Measurements from ENCODE around the gene OTOF.

The OTOF gene

DNA sequence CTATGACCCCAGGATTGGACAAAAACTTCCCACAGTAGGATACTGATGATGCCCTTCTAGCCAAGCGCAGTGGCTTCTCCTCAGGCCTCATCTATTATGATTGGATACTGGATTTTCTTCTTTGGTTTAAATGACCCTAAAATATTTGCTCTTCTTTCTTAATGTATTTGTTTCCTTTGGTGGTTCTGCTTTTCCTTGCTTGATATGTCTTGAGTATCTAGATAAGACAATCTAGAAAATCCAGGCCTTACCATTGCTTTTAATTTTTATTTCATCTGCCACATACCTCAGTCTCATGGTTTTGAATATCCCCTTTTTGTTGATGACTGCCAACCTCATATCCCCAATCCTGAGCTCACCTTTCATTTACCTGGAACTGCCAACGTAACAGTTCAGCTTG, 35.6 kb downstream of the OTOF start:
- H3K4me3 ChIP-seq (ENCODE audit: low read length): no peak overlapping the region
- H3K9ac ChIP-seq (ENCODE audit: low read depth, low read length): no peak overlapping the region
- no peaks in the 10 kb centered on the region for H3K36me3 ChIP-seq (ENCODE audit: insufficient read depth, low read length)
- H3K4me1 ChIP-seq (ENCODE audit: insufficient read depth, low read length): no peaks in the 10 kb centered on the region
- H3K9me3 ChIP-seq (ENCODE audit: insufficient read depth, low read depth, low read length): no peaks in the 10 kb centered on the region
- no peaks in the 10 kb centered on the region for H3K27me3 ChIP-seq (ENCODE audit: insufficient read depth, low read length)
- no peak overlapping the region for H3K27ac ChIP-seq (ENCODE audit: low read depth, low read length)
- WGBS: 86% methylated on average over 1 of the region's 2 CpGs

DNA sequence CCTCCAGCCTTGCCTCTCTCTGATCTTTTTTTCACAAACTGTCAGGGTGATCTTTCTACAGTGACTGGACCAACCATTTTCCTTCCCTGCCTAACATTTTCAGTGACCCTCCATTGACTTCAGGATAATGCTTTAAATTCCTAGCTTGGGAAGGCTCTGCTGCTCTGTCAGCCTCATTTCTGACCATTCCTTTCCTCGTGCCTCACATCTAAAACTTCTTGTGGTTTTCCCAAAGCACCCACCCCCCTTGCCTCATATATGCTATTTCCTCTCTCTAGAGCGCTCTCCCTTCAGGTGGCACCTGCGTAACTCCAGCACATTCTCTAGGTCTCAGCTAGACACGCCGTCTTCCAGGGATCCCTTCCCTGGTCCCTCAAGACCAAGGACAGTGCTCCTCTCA, 39.0 kb downstream of the OTOF start:
- H3K4me1 ChIP-seq (ENCODE audit: insufficient read depth, low read length): no peaks in the 10 kb centered on the region
- WGBS: 86% methylated on average over 5 of the region's 5 CpGs
- no peaks in the 10 kb centered on the region for H3K27me3 ChIP-seq (ENCODE audit: insufficient read depth, low read length)
- H3K9ac ChIP-seq (ENCODE audit: low read depth, low read length): no peak overlapping the region
- H3K27ac ChIP-seq (ENCODE audit: low read depth, low read length): no peak overlapping the region
- no peaks in the 10 kb centered on the region for H3K9me3 ChIP-seq (ENCODE audit: insufficient read depth, low read depth, low read length)
- H3K36me3 ChIP-seq (ENCODE audit: insufficient read depth, low read length): no peaks in the 10 kb centered on the region
- H3K4me3 ChIP-seq (ENCODE audit: low read length): no peak overlapping the region

DNA sequence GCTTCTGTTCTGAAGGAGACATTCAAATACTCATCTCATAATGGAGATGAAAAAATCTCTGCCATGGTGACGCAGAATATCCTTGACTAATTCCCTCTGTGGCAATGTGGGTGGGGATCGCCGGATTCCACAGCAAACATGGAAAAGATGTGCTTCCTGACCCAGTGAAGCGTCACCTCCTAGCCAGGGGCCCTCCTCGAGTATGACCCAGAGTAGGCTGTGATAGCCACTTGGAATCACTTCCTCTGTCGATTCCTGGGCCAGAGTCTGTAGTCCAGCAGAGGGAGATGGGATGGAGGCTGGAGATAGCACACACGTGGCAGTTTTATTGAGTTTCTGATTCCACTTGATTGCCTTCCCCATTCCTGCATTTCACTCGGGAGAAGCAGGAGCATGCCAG, 39.4 kb downstream of the OTOF start:
- H3K27me3 ChIP-seq (ENCODE audit: insufficient read depth, low read length): no peaks in the 10 kb centered on the region
- H3K36me3 ChIP-seq (ENCODE audit: insufficient read depth, low read length): no peaks in the 10 kb centered on the region
- 82% methylated on average over 8 of the region's 8 CpGs for WGBS
- no peaks in the 10 kb centered on the region for H3K9me3 ChIP-seq (ENCODE audit: insufficient read depth, low read depth, low read length)
- H3K4me1 ChIP-seq (ENCODE audit: insufficient read depth, low read length): no peaks in the 10 kb centered on the region
- no peak overlapping the region for H3K9ac ChIP-seq (ENCODE audit: low read depth, low read length)
- H3K4me3 ChIP-seq (ENCODE audit: low read length): no peak overlapping the region
- H3K27ac ChIP-seq (ENCODE audit: low read depth, low read length): no peak overlapping the region

DNA sequence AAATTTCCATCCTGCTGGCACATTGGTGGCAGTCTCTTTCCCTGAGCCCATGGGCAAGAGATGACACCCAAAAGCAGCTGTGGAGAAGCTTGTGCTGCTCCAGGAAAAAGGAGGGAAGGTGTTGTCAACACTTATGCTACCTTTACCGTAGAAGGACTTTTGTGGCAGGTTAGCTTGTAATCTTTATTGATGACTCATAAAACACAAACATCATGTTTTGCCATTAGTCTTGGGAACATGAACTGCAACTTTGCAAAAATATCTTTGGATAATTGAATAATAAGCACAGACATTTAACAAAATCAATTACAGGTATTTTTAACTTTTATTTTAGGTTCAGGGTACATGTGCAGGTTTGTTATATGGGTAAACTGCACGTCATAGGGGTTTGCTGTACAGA, 42.8 kb downstream of the OTOF start:
- Histone ChIP-seq H3K4me3 (ENCODE audit: low read length) (no peak overlapping the region), H3K36me3 (ENCODE audit: insufficient read depth, low read length) (no peaks in the 10 kb centered on the region), H3K9me3 (ENCODE audit: insufficient read depth, low read depth, low read length) (no peaks in the 10 kb centered on the region), H3K9ac (ENCODE audit: low read depth, low read length) (no peak overlapping the region), H3K27me3 (ENCODE audit: insufficient read depth, low read length) (no peaks in the 10 kb centered on the region), H3K27ac (ENCODE audit: low read depth, low read length) (no peak overlapping the region), H3K4me1 (ENCODE audit: insufficient read depth, low read length) (no peaks in the 10 kb centered on the region)
- WGBS: 94% methylated on average over 2 of the region's 2 CpGs

DNA sequence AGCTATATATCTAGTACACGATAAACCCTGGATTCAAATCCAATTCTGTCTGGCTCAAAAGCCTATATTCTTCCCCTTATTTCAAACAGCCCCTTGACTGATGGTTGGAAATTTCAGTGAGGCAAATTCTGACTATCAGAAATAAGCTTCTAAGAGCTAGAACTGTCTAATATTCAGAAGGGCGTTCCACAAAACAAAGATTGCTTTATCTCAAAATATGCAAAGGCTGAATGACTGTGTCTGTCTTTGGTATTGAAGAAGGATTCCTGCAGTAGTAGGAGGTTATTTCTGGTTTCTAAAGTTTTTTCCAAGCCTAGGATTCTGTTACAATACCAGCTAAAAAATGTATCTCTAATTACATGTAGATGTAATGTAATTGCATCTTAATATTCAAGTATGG, 45.1 kb downstream of the OTOF start:
- Histone ChIP-seq H3K4me1 (ENCODE audit: insufficient read depth, low read length) (no peaks in the 10 kb centered on the region), H3K9ac (ENCODE audit: low read depth, low read length) (no peak overlapping the region), H3K36me3 (ENCODE audit: insufficient read depth, low read length) (no peaks in the 10 kb centered on the region), H3K4me3 (ENCODE audit: low read length) (no peak overlapping the region), H3K27ac (ENCODE audit: low read depth, low read length) (no peak overlapping the region), H3K9me3 (ENCODE audit: insufficient read depth, low read depth, low read length) (no peaks in the 10 kb centered on the region), H3K27me3 (ENCODE audit: insufficient read depth, low read length) (no peaks in the 10 kb centered on the region)
- 44% methylated on average over 2 of the region's 2 CpGs for WGBS

DNA sequence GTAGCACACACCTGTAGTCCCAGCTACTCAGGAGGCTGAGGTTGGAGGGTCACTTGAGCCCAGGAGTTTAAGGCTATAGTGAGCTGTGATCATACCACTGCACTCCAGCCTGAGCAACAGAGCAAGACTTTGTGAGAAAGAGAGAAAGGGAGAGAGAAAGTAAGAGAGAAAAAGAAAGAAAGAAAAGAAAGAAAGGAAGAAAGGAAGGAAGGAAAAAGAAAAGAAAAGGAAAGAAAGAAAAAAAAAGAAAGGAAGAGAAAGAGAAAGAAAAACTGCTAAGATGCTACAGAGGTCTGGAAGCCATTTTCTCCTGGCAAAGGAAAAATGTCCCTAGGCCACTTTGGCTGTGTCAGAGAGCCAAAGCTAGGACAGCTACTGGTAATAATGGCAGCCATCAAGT, 45.6 kb downstream of the OTOF start:
- H3K36me3 ChIP-seq (ENCODE audit: insufficient read depth, low read length): no peaks in the 10 kb centered on the region
- H3K27me3 ChIP-seq (ENCODE audit: insufficient read depth, low read length): no peaks in the 10 kb centered on the region
- no peak overlapping the region for H3K27ac ChIP-seq (ENCODE audit: low read depth, low read length)
- no peaks in the 10 kb centered on the region for H3K9me3 ChIP-seq (ENCODE audit: insufficient read depth, low read depth, low read length)
- H3K9ac ChIP-seq (ENCODE audit: low read depth, low read length): no peak overlapping the region
- no peaks in the 10 kb centered on the region for H3K4me1 ChIP-seq (ENCODE audit: insufficient read depth, low read length)
- no peak overlapping the region for H3K4me3 ChIP-seq (ENCODE audit: low read length)

DNA sequence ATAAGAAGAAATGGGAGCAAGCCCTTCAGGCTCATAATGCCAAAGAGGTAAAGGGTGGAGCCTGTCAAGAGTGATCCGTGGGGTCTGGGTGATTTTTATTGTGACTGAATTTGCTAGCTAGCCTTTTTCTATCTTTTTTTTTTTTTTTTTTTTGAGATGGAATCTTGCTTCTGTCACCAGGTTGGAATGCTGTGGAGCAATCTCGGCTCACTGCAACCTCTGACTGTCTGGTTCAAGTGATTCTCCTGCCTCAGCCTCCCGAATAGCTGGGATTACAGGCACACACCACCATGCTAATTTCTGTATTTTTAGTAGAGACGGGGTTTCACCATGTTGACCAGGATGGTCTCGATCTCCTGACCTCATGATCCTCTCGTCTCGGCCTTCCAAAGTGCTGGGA, 47.1 kb downstream of the OTOF start:
- no peaks in the 10 kb centered on the region for H3K36me3 ChIP-seq (ENCODE audit: insufficient read depth, low read length)
- H3K4me1 ChIP-seq (ENCODE audit: insufficient read depth, low read length): no peaks in the 10 kb centered on the region
- no peaks in the 10 kb centered on the region for H3K27me3 ChIP-seq (ENCODE audit: insufficient read depth, low read length)
- H3K9me3 ChIP-seq (ENCODE audit: insufficient read depth, low read depth, low read length): no peaks in the 10 kb centered on the region
- no peak overlapping the region for H3K4me3 ChIP-seq (ENCODE audit: low read length)
- 92% methylated on average over 7 of the region's 7 CpGs for WGBS
- H3K27ac ChIP-seq (ENCODE audit: low read depth, low read length): no peak overlapping the region
- no peak overlapping the region for H3K9ac ChIP-seq (ENCODE audit: low read depth, low read length)

DNA sequence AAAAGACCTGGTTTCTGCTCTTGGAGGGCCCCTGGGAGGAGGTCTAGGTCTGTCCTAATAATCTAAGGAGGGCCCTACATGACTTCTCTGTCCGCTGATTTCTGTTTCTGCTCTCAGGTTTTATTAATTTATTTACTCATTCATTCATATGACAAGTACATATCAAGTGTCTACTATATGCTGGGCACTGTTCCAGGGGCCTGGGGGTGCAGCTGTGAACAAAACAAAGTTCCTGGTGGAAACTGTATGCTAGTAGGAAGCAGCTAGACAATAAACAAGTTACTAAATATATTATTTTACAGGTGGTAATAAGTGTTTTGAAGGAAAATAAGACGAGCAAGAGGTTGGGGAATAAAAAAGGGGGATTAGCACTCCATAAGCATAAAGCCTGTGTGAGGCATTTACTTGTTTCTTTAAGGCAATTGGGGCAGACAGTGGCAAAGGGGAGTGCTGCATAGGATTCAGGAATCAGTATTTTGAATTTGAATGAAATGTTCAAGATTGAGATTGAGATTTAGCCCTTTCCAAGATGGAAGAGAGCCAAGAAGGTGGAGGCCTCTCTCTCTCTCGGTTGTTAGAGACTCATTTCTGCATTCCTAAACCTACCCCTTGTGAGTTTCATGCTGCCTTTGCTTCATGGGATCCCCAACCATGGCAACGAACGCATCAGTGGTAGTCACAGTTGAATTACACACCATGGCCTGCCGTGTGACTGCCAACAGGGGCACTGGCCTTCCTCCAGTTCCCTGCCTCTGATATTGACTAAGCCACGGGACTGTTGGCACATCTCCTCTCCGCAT, 47.9 kb downstream of the OTOF start:
- no peaks in the 10 kb centered on the region for H3K27me3 ChIP-seq (ENCODE audit: insufficient read depth, low read length)
- no peak overlapping the region for H3K27ac ChIP-seq (ENCODE audit: low read depth, low read length)
- H3K4me1 ChIP-seq (ENCODE audit: insufficient read depth, low read length): no peaks in the 10 kb centered on the region
- H3K9ac ChIP-seq (ENCODE audit: low read depth, low read length): no peak overlapping the region
- 87% methylated on average over 8 of the region's 8 CpGs for WGBS
- no peaks in the 10 kb centered on the region for H3K36me3 ChIP-seq (ENCODE audit: insufficient read depth, low read length)
- H3K4me3 ChIP-seq (ENCODE audit: low read length): no peak overlapping the region
- H3K9me3 ChIP-seq (ENCODE audit: insufficient read depth, low read depth, low read length): no peaks in the 10 kb centered on the region

DNA sequence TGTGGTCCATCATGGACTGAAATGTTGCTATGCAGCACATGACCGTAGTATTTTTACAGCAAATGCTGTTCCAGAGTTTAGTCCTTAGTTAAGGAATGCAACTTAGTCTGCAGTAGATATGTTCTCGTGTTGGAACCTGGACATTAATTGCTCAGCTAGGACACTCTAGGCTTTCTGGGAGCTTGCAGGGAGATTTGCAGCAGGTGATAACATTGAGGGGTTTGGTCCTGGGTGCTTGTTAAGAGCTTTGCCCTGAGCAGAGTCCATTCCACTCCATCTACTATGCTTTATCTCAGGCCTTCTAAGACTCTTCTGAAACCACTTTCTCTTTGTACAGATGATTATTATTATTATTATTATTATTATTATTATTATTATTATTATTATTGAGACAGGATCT, 49.1 kb downstream of the OTOF start:
- H3K9me3 ChIP-seq (ENCODE audit: insufficient read depth, low read depth, low read length): no peaks in the 10 kb centered on the region
- WGBS: 92% methylated on average over 2 of the region's 2 CpGs
- H3K27me3 ChIP-seq (ENCODE audit: insufficient read depth, low read length): no peaks in the 10 kb centered on the region
- no peaks in the 10 kb centered on the region for H3K4me1 ChIP-seq (ENCODE audit: insufficient read depth, low read length)
- no peak overlapping the region for H3K27ac ChIP-seq (ENCODE audit: low read depth, low read length)
- no peak overlapping the region for H3K4me3 ChIP-seq (ENCODE audit: low read length)
- H3K9ac ChIP-seq (ENCODE audit: low read depth, low read length): no peak overlapping the region
- H3K36me3 ChIP-seq (ENCODE audit: insufficient read depth, low read length): no peaks in the 10 kb centered on the region

DNA sequence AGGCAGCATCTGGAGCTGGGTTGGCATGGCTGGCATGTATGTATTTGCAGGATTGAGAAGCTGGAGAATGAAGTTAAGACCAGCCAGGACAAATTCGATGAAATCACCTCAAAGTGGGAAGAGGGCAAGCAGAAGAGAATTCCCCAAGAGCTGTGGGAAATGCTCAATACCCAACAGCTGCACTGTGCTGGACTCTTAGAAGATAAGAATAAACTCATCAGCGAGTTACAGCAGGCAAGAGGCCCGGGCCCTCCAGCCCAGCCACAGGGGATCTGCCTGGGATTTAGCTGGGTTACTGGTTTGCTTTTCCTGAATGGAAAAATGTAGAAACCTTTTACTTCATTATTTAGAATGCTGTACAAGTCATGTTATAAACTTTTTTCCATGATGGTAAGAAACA, 53.7 kb downstream of the OTOF start:
- H3K4me3 ChIP-seq (ENCODE audit: low read length): no peak overlapping the region
- 93% methylated on average over 3 of the region's 3 CpGs for WGBS

DNA sequence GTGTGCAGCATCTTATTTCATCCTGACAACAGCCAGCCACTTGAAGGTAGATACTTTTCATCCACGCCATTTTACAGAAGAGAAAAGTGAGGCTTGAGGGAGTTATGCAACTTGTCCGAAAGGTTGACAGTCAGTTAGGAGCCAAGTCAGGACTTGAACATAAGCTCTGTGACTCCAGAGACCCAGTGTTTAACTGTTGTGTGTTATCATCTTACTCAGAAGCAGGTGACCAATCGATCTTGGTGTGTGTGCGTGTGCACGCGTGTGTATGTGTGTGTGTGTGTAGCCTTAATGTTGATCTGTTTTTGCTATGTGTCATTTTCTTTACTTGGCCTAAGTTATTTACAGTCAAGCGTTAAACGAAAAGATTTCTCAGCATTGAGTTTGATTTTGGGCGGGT, 54.2 kb downstream of the OTOF start:
- H3K4me3 ChIP-seq (ENCODE audit: low read length): no peak overlapping the region
- H3K9me3 ChIP-seq (ENCODE audit: insufficient read depth, low read depth, low read length): no peaks in the 10 kb centered on the region
- WGBS: 85% methylated on average over 9 of the region's 9 CpGs

More for the DNA sequence above, 53.7 kb downstream of the OTOF start:
- no peaks in the 10 kb centered on the region for H3K9me3 ChIP-seq (ENCODE audit: insufficient read depth, low read depth, low read length)
- H3K27ac ChIP-seq (ENCODE audit: low read depth, low read length): no peak overlapping the region
- H3K4me1 ChIP-seq (ENCODE audit: insufficient read depth, low read length): peaks cover 6% of the 10 kb centered on the region; the same call in 1 of the 2 replicates
- H3K36me3 ChIP-seq (ENCODE audit: insufficient read depth, low read length): no peaks in the 10 kb centered on the region
- no peaks in the 10 kb centered on the region for H3K27me3 ChIP-seq (ENCODE audit: insufficient read depth, low read length)
- H3K9ac ChIP-seq (ENCODE audit: low read depth, low read length): no peak overlapping the region

More for the DNA sequence above, 54.2 kb downstream of the OTOF start:
- Histone ChIP-seq H3K27me3 (ENCODE audit: insufficient read depth, low read length) (no peaks in the 10 kb centered on the region), H3K9ac (ENCODE audit: low read depth, low read length) (no peak overlapping the region), H3K27ac (ENCODE audit: low read depth, low read length) (no peak overlapping the region), H3K4me1 (ENCODE audit: insufficient read depth, low read length) (peaks cover 6% of the 10 kb centered on the region; the same call in 1 of the 2 replicates), H3K36me3 (ENCODE audit: insufficient read depth, low read length) (no peaks in the 10 kb centered on the region)
